Neural cell (in vitro differentiated cells): ENCODE data around the gene SPDYC. TPM values are rescaled to one million over a fixed set of nuclear protein-coding genes. Genes with fewer than 3 reads are reported as not detected.

Experiments used
- H2AFZ ChIP-seq: fragments of 200-600, 300-800 bp; sonication (generic), shearing (Covaris generic); 2 replicates; pipeline ENCODE4 v1.6.0; 2014; ENCODE audit warnings: low read depth, mild to moderate bottlenecking, antibody characterized with exemption, low read length, moderate library complexity
- H3F3A ChIP-seq: fragments of 200-600 bp; shearing (Covaris generic); 2 replicates; pipeline ENCODE4 v1.6.1; 2016; ENCODE audit warnings: mild to moderate bottlenecking, moderate library complexity, mixed read lengths, antibody characterized with exemption, low read length; ENCODE audit not compliant: insufficient read depth, poor library complexity, severe bottlenecking
- H3K27ac ChIP-seq: fragments of 200-600, 300-800 bp; sonication (generic), shearing (Covaris generic); 2 replicates; pipeline ENCODE4 v1.5.1; 2014; ENCODE audit warnings: mild to moderate bottlenecking, low read length, moderate library complexity
- H3K27me3 ChIP-seq: fragments of 300-800, 200-600 bp; sonication (generic), shearing (Covaris generic); 2 replicates; pipeline ENCODE4 v1.6.0; 2014; ENCODE audit warnings: mild to moderate bottlenecking, low read depth, low read length, moderate library complexity; ENCODE audit not compliant: insufficient read depth
- H3K36me3 ChIP-seq: fragments of 300-800, 200-600 bp; sonication (generic), shearing (Covaris generic); 2 replicates; pipeline ENCODE4 v1.5.1; 2014; ENCODE audit warnings: mild to moderate bottlenecking, antibody characterized with exemption, low read length, moderate library complexity; ENCODE audit not compliant: insufficient read depth
- H3K4me2 ChIP-seq: fragments of 300-800, 200-600 bp; sonication (generic), shearing (Covaris generic); 2 replicates; pipeline ENCODE4 v1.6.0; 2014; ENCODE audit warnings: mild to moderate bottlenecking, low read length
- H3K4me3 ChIP-seq: fragments of 300-800, 200-600 bp; sonication (generic), shearing (Covaris generic); 2 replicates; pipeline ENCODE4 v1.5.1; 2014; ENCODE audit warnings: mild to moderate bottlenecking, low read length, moderate library complexity
- H3K79me2 ChIP-seq: fragments of 200-600 bp; shearing (Covaris generic); replicated peaks from 2 replicates; pipeline ENCODE4 v1.6.0; 2014; ENCODE audit warnings: mild to moderate bottlenecking, low read length, moderate library complexity; ENCODE audit not compliant: insufficient read depth
- H3K9ac ChIP-seq: fragments of 300-800, 200-600 bp; sonication (generic), shearing (Covaris generic); 2 replicates; pipeline ENCODE4 v1.6.1; 2016; ENCODE audit warnings: mild to moderate bottlenecking, low read length, mixed read lengths
- H3K9me2 ChIP-seq: fragments of 200-600 bp; shearing (Covaris generic); 2 replicates; pipeline ENCODE4 v1.6.1; 2016; ENCODE audit warnings: mild to moderate bottlenecking, low read length, mixed read lengths; ENCODE audit not compliant: insufficient read depth
- H3K9me3 ChIP-seq: fragments of 200-600, 300-800 bp; sonication (generic), shearing (Covaris generic); 2 replicates; pipeline ENCODE4 v1.6.1; 2016; ENCODE audit warnings: mild to moderate bottlenecking, mixed run types, low read length, moderate library complexity, mixed read lengths
- H4K20me1 ChIP-seq: fragments of 200-600 bp; shearing (Covaris generic); 2 replicates; pipeline ENCODE4 v1.6.1; 2016; ENCODE audit warnings: mild to moderate bottlenecking, mixed run types; ENCODE audit not compliant: insufficient read depth
- EP300 ChIP-seq: fragments of 450-650 bp; conservative IDR thresholded peaks from 2 replicates; pipeline ENCODE4 v1.6.1; 2014; ENCODE audit warnings: antibody characterized with exemption, mild to moderate bottlenecking, moderate library complexity; ENCODE audit not compliant: poor library complexity, severe bottlenecking
- EZH2 ChIP-seq: fragments of 200-600, 300-800 bp; shearing (Covaris generic), sonication (generic); IDR thresholded peaks from 2 replicates; pipeline ENCODE4 v1.6.1; 2014; ENCODE audit warnings: antibody characterized with exemption, low read length, borderline replicate concordance, mild to moderate bottlenecking; ENCODE audit not compliant: insufficient read depth, poor library complexity, severe bottlenecking
- MXI1 ChIP-seq: fragments of 450-650 bp; conservative IDR thresholded peaks from 2 replicates; pipeline ENCODE4 v1.6.1; 2014; ENCODE audit warnings: antibody characterized with exemption, mild to moderate bottlenecking; ENCODE audit not compliant: poor library complexity, severe bottlenecking
- POLR2AphosphoS5 ChIP-seq: IDR thresholded peaks from 2 replicates; pipeline ENCODE4 v1.6.1; 2012
- RAD21 ChIP-seq: fragments of 450-650 bp; conservative IDR thresholded peaks from 2 replicates; pipeline ENCODE4 v1.6.1; 2014; ENCODE audit warnings: antibody characterized with exemption, mild to moderate bottlenecking, moderate library complexity
- SMC3 ChIP-seq: fragments of 450-650 bp; conservative IDR thresholded peaks from 2 replicates; pipeline ENCODE4 v1.6.1; 2014; ENCODE audit warnings: antibody characterized with exemption, mild to moderate bottlenecking, moderate library complexity; ENCODE audit not compliant: poor library complexity
- TAF1 ChIP-seq: IDR thresholded peaks from 2 replicates; pipeline ENCODE4 v1.6.1; 2012; ENCODE audit warnings: low read depth
- polyA plus RNA-seq: library from polyadenylated mRNA; depleted of rRNA; stranded (reverse); fragments of >200 nt; gene quantifications from 2 replicates; pipeline ENCODE4 v1.2.3, GENCODE V29; 2014
- TF ChIP-seq, protein P1 (sequence below): IDR thresholded peaks from 2 replicates; pipeline ENCODE4 v1.6.1; 2012; ENCODE audit warnings: borderline replicate concordance
- TF ChIP-seq, protein P2 (sequence below): fragments of 450-650 bp; IDR thresholded peaks from 2 replicates; pipeline ENCODE4 v1.5.1; 2014; ENCODE audit warnings: antibody characterized with exemption, mild to moderate bottlenecking, moderate library complexity; ENCODE audit not compliant: poor library complexity, severe bottlenecking

Gene SPDYC
- polyA plus RNA-seq, 1 donor from 2014 or later, result not detected

DNA sequence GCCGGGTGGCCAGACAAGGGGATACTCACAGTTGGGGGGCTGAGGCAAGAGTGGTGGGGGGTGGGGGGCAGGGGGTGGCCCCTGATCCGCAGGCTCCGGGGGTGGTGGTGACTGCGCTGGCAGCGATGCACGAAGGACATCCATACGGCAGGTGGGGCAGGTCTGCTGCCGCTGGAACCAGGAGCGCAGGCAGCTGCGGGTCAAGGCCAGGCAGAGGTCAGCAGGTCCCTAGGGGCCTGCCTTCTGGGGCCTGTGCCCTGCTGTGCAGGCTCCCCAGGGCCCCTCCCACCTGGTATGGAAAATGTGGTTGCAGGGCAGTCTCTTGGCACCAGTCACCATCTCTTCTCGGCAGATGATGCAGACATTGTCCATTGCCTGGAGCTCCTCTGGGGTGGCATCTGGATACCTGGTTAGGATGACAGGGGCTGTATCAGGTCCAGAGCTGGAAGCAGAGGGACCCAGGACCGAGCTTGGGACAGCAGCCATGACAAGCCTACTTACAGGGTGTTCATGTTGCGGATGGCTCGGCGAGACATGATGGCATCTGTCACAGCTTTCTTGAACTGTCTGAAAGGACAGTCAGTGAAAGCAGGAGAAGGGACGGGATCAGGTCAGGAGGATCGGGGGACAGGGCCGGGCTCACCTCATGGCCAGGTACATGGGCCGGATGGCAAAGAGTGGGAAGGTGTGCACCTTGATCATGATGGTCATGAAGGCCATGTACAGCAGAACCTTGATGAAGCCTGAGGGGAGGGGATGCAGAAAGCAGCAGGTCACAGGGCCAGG is 39.2 kb upstream of the SPDYC start:
- Histone ChIP-seq H3K27me3 (no peaks in the 10 kb centered on the region), H3K79me2 (peaks cover 16% of the 10 kb centered on the region), H3K36me3 (no peaks in the 10 kb centered on the region), H3K9ac (no peak overlapping the region), H2AFZ (no peak overlapping the region), H3K9me2 (no peaks in the 10 kb centered on the region), H3K27ac (no peak overlapping the region), H3K4me3 (no peak overlapping the region), H3K4me2 (no peak overlapping the region), H3K9me3 (no peaks in the 10 kb centered on the region), H4K20me1 (no peaks in the 10 kb centered on the region), H3F3A (peaks cover 1% of the 10 kb centered on the region)
- TF ChIP-seq SMC3 (no peak), EZH2 (no peak)

DNA sequence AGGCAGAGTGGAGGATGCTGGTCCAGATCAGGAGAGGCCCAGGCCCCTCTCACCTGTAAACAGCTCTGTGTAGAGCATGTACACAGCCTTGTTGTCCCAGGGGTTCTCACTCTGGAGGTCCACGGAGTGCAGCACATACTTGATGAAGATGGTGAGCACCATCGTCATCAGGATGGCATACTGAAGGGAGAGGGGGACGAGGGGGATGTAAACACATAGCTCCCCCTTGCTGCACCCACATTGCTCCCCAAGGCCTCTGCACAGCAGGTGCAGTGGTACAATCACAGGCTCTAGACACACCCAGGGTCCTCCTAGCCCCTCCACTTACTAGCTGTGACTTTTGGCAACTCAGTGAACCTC is 38.6 kb upstream of the SPDYC start:
- no peak for TF ChIP-seq MXI1
- TF ChIP-seq, protein P1, sequence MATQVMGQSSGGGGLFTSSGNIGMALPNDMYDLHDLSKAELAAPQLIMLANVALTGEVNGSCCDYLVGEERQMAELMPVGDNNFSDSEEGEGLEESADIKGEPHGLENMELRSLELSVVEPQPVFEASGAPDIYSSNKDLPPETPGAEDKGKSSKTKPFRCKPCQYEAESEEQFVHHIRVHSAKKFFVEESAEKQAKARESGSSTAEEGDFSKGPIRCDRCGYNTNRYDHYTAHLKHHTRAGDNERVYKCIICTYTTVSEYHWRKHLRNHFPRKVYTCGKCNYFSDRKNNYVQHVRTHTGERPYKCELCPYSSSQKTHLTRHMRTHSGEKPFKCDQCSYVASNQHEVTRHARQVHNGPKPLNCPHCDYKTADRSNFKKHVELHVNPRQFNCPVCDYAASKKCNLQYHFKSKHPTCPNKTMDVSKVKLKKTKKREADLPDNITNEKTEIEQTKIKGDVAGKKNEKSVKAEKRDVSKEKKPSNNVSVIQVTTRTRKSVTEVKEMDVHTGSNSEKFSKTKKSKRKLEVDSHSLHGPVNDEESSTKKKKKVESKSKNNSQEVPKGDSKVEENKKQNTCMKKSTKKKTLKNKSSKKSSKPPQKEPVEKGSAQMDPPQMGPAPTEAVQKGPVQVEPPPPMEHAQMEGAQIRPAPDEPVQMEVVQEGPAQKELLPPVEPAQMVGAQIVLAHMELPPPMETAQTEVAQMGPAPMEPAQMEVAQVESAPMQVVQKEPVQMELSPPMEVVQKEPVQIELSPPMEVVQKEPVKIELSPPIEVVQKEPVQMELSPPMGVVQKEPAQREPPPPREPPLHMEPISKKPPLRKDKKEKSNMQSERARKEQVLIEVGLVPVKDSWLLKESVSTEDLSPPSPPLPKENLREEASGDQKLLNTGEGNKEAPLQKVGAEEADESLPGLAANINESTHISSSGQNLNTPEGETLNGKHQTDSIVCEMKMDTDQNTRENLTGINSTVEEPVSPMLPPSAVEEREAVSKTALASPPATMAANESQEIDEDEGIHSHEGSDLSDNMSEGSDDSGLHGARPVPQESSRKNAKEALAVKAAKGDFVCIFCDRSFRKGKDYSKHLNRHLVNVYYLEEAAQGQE, result no peak
- no peak for TF ChIP-seq TAF1
- TF ChIP-seq EP300, result no peak
- TF ChIP-seq, protein P2, sequence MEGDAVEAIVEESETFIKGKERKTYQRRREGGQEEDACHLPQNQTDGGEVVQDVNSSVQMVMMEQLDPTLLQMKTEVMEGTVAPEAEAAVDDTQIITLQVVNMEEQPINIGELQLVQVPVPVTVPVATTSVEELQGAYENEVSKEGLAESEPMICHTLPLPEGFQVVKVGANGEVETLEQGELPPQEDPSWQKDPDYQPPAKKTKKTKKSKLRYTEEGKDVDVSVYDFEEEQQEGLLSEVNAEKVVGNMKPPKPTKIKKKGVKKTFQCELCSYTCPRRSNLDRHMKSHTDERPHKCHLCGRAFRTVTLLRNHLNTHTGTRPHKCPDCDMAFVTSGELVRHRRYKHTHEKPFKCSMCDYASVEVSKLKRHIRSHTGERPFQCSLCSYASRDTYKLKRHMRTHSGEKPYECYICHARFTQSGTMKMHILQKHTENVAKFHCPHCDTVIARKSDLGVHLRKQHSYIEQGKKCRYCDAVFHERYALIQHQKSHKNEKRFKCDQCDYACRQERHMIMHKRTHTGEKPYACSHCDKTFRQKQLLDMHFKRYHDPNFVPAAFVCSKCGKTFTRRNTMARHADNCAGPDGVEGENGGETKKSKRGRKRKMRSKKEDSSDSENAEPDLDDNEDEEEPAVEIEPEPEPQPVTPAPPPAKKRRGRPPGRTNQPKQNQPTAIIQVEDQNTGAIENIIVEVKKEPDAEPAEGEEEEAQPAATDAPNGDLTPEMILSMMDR, result no peak
- no peak for TF ChIP-seq RAD21
- TF ChIP-seq EZH2, result no peak
- TF ChIP-seq SMC3, result no peak
- TF ChIP-seq POLR2AphosphoS5, result no peak
- H3K4me3 ChIP-seq, result no peak overlapping the region
- H3K9me2 ChIP-seq, result no peaks in the 10 kb centered on the region
- H3K4me2 ChIP-seq, result no peak overlapping the region
- H3K9me3 ChIP-seq, result no peaks in the 10 kb centered on the region
- no peaks in the 10 kb centered on the region for H3K27me3 ChIP-seq
- H3K27ac ChIP-seq, result no peak overlapping the region
- peaks cover 5% of the 10 kb centered on the region for H3F3A ChIP-seq
- no peak overlapping the region for H2AFZ ChIP-seq
- H3K9ac ChIP-seq, result no peak overlapping the region
- H3K36me3 ChIP-seq, result no peaks in the 10 kb centered on the region
- no peaks in the 10 kb centered on the region for H4K20me1 ChIP-seq
- H3K79me2 ChIP-seq, result peaks cover 16% of the 10 kb centered on the region

DNA sequence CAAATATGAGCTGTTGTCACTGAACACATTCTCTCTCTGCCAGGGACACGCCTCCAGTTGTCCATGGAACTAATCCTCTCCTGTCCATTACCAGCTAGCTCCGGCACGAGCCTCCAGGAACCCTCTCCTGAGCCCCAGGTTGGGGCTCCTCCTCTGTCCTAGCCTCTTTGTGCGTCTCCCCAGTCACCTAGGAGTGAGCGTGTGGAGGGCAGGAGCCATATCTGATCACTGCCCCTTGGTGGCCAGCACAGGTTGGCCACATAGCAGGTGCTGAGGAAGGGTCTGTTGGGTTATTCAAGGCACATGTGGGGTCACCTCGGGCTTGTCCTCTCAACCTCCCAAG is 38.2 kb upstream of the SPDYC start:
- H2AFZ ChIP-seq, result no peak overlapping the region
- no peaks in the 10 kb centered on the region for H3K9me3 ChIP-seq
- no peak overlapping the region for H3K27ac ChIP-seq
- peaks cover 16% of the 10 kb centered on the region for H3K79me2 ChIP-seq
- H3F3A ChIP-seq, result peaks cover 5% of the 10 kb centered on the region
- no peak overlapping the region for H3K4me2 ChIP-seq
- H3K36me3 ChIP-seq, result no peaks in the 10 kb centered on the region
- H3K9me2 ChIP-seq, result no peaks in the 10 kb centered on the region
- H4K20me1 ChIP-seq, result no peaks in the 10 kb centered on the region
- no peak overlapping the region for H3K9ac ChIP-seq
- no peaks in the 10 kb centered on the region for H3K27me3 ChIP-seq
- no peak overlapping the region for H3K4me3 ChIP-seq
- TF ChIP-seq EZH2 (no peak), POLR2AphosphoS5 (no peak), RAD21 (no peak), MXI1 (no peak), TAF1 (no peak), EP300 (no peak), SMC3 (no peak)
- TF ChIP-seq, protein P1, result no peak
- TF ChIP-seq, protein P2, result no peak
